Endothelial cell (in vitro differentiated cells): ENCODE data around the gene STC2. TPM values are rescaled to one million over a fixed set of nuclear protein-coding genes. Genes with fewer than 3 reads are reported as not detected.
"Not testable (repeated sequence)": the region's sequence is repeated elsewhere in the genome, so short reads cannot be mapped to it uniquely, and the experiment has no call there.

Experiments used
- DNase-seq: peaks from one replicate; pipeline ENCODE4 v3.0.0; 2021; ENCODE audit warnings: low spot score
- H3K27ac Mint-ChIP-seq: one replicate; pipeline ENCODE4 v1.8.0; 2021; ENCODE audit warnings: mixed read lengths, inconsistent platforms; ENCODE audit not compliant: unreplicated experiment
- H3K27me3 Mint-ChIP-seq: one replicate; pipeline ENCODE4 v1.8.0; 2021; ENCODE audit warnings: mild to moderate bottlenecking, moderate library complexity, mixed read lengths, inconsistent platforms; ENCODE audit not compliant: unreplicated experiment
- H3K36me3 Mint-ChIP-seq: one replicate; pipeline ENCODE4 v1.8.0; 2021; ENCODE audit warnings: mild to moderate bottlenecking, low read depth, mixed read lengths, inconsistent platforms; ENCODE audit not compliant: unreplicated experiment
- H3K4me1 Mint-ChIP-seq: one replicate; pipeline ENCODE4 v1.8.0; 2021; ENCODE audit warnings: mild to moderate bottlenecking, mixed read lengths, inconsistent platforms; ENCODE audit not compliant: unreplicated experiment
- H3K4me3 Mint-ChIP-seq: one replicate; pipeline ENCODE4 v1.8.0; 2021; ENCODE audit warnings: mild to moderate bottlenecking, mixed read lengths, inconsistent platforms; ENCODE audit not compliant: unreplicated experiment
- H3K9me3 Mint-ChIP-seq: one replicate; pipeline ENCODE4 v1.8.0; 2021; ENCODE audit warnings: mixed read lengths, inconsistent platforms; ENCODE audit not compliant: unreplicated experiment
- total RNA-seq: library from RNA; stranded (reverse); fragmentation: NEBNext Ultra II Directional; extraction: Animal tissue kit (Norgen Biotek cat#: 25700); gene quantifications from one replicate; pipeline ENCODE4 v1.2.1, GENCODE V29; 2021; ENCODE audit not compliant: unreplicated experiment
- TF ChIP-seq, protein P1 (sequence below): fragments of 200-600 bp; sonication (generic); IDR thresholded peaks from one replicate; pipeline ENCODE4 v1.5.0; 2021; ENCODE audit warnings: antibody characterized with exemption; ENCODE audit not compliant: unreplicated experiment

The STC2 gene
- total RNA-seq, 1 donor from 2014 or later: 3.6 TPM

DNA sequence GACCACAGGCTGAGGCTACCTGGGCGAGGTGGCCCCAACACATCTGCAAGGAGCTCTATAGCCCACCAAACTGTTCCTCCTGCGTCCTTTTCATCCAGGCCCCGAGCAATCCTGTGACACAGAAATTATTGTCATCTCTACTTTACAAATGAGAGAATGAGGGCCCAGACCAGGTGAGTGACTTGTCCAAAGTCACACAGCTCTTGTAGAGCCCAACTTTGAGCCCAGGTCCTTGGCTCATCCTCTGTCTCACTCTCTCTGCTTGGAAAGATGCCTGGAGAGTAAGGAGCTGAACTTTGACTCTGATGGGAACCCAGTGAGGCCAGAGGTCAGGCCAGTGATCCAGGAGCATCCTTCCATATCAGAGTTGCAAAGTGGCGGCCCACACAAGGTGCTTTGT is 39.6 kb downstream of the STC2 start:
- H3K4me1 Mint-ChIP-seq: peaks cover 1% of the 10 kb centered on the region
- no peaks in the 10 kb centered on the region for H3K9me3 Mint-ChIP-seq
- no peak for DNase-seq
- peaks cover 3% of the 10 kb centered on the region for H3K27me3 Mint-ChIP-seq
- no peaks in the 10 kb centered on the region for H3K36me3 Mint-ChIP-seq
- no peak overlapping the region for H3K4me3 Mint-ChIP-seq
- H3K27ac Mint-ChIP-seq: no peak overlapping the region
- TF ChIP-seq, protein P1, sequence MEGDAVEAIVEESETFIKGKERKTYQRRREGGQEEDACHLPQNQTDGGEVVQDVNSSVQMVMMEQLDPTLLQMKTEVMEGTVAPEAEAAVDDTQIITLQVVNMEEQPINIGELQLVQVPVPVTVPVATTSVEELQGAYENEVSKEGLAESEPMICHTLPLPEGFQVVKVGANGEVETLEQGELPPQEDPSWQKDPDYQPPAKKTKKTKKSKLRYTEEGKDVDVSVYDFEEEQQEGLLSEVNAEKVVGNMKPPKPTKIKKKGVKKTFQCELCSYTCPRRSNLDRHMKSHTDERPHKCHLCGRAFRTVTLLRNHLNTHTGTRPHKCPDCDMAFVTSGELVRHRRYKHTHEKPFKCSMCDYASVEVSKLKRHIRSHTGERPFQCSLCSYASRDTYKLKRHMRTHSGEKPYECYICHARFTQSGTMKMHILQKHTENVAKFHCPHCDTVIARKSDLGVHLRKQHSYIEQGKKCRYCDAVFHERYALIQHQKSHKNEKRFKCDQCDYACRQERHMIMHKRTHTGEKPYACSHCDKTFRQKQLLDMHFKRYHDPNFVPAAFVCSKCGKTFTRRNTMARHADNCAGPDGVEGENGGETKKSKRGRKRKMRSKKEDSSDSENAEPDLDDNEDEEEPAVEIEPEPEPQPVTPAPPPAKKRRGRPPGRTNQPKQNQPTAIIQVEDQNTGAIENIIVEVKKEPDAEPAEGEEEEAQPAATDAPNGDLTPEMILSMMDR: no peak

GRCh38 chr5:173287086-173287485 is 41.1 kb downstream of the STC2 start:
- Mint-ChIP-seq H3K36me3 (no peaks in the 10 kb centered on the region), H3K27ac (no peak overlapping the region), H3K4me1 (no peaks in the 10 kb centered on the region), H3K27me3 (peaks cover 3% of the 10 kb centered on the region), H3K4me3 (no peak overlapping the region), H3K9me3 (no peaks in the 10 kb centered on the region)
- TF ChIP-seq, protein P1: no peak
- no peak for DNase-seq

- not testable (repeated sequence) for H3K36me3 Mint-ChIP-seq, H3K27me3 Mint-ChIP-seq
- H3K4me3 Mint-ChIP-seq: peak overlapping the region; percentile 8
These were observed 43.8 kb downstream of the STC2 start for GRCh38 chr5:173284343-173284958.

GRCh38 chr5:173283318-173284288 is 44.6 kb downstream of the STC2 start:
- TF ChIP-seq, protein P1: peak; percentile 75
- Mint-ChIP-seq H3K27me3 (peaks cover 5% of the 10 kb centered on the region), H3K4me3 (no peak overlapping the region), H3K4me1 (no peaks in the 10 kb centered on the region), H3K9me3 (no peaks in the 10 kb centered on the region), H3K27ac (no peak overlapping the region), H3K36me3 (no peaks in the 10 kb centered on the region)
- DNase-seq: peak; percentile 85

More at GRCh38 chr5:173284343-173284958, 43.8 kb downstream of the STC2 start:
- H3K27ac Mint-ChIP-seq, H3K9me3 Mint-ChIP-seq, H3K4me1 Mint-ChIP-seq, DNase-seq: not testable (repeated sequence)

- no peak for DNase-seq
- Mint-ChIP-seq H3K36me3 (no peaks in the 10 kb centered on the region), H3K27ac (no peak overlapping the region), H3K27me3 (peaks cover 5% of the 10 kb centered on the region), H3K4me1 (no peaks in the 10 kb centered on the region), H3K9me3 (no peaks in the 10 kb centered on the region), H3K4me3 (no peak overlapping the region)
- TF ChIP-seq, protein P1: no peak
These were observed 45.3 kb downstream of the STC2 start for GRCh38 chr5:173282916-173283315.
